ENCODE results near the gene LRTM2. TPM values are rescaled to one million over a fixed set of nuclear protein-coding genes. Genes with fewer than 3 reads are reported as not detected.
A peak's percentile ranks its signal among the peaks of the same experiment; 100 is the strongest.

The LRTM2 gene
- total and polyA plus RNA-seq, 12 donors, result 0.06 TPM; not detected in 11

GRCh38 chr12:1811948-1812291, 8.4 kb upstream of the LRTM2 start:
- WGBS, 4 donors, result 62 to 76% (median 72%) methylated on average over 6 of the region's 6 CpGs
- no peaks in the 10 kb centered on the region for H3K9me3 ChIP-seq (replicated peaks in 1 of 3)
- no peaks in the 10 kb centered on the region for H3K36me3 ChIP-seq (replicated peaks in 1 of 2)
- H3K4me1 ChIP-seq (replicated peaks in 1 of 2), result no peaks in the 10 kb centered on the region
- H3K4me3 ChIP-seq, result no peak overlapping the region
- intact Hi-C loops (cut with DNase I), result no loop called here
- H3K27ac ChIP-seq, result peak overlapping the region; percentile 20 to 88 (median 51)
- no peak for DNase-seq
- TF ChIP-seq CTCF (IDR thresholded peaks at IDR 0.05), result no peak
- no peak for TF ChIP-seq POLR2A (IDR thresholded peaks at IDR 0.05)
- H3K27me3 ChIP-seq, result no peaks in the 10 kb centered on the region

DNA sequence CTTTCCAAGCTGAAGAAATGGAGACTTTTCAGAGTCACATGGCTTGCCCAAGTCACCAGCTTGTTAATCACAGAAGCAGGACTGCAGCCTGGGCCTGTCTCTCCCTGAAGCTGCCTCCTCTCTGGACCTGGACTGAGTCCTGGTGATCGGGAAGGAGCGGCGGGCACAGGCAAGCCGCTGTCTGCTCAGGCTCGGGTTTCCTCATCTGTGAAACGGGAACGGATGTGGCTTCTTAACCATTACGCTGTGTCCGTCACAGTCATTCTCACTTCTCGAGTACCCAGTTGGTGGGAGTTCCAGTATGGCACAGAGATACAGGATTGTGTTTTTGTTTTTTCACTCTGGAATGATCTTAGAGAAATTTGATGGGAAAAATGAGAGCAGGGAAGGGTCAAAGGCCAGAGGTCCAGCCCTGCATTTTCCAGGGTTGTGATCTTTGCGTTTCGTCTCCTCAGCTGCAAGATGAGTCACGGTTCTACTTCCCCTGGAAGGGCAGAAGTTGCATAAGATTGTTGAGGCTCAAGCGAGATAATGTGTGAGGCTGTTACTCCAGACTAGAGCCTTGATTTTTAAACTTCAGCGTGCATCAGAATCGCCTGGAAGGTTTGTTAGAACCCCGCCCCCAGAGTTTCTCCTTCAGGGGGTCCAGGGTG, 7.6 kb upstream of the LRTM2 start:
- 44 to 58% (median 56%) methylated on average over 11 to 17 of the region's 17 CpGs for WGBS, 4 donors
- Histone ChIP-seq H3K27ac (peak overlapping the region in 4 of 5 donors; percentile 20 to 88 (median 64)), H3K9me3 (replicated peaks in 1 of 3) (no peaks in the 10 kb centered on the region), H3K4me3 (no peak overlapping the region), H3K27me3 (no peaks in the 10 kb centered on the region), H3K36me3 (replicated peaks in 1 of 2) (no peaks in the 10 kb centered on the region), H3K4me1 (replicated peaks in 1 of 2) (no peaks in the 10 kb centered on the region)
- intact Hi-C loops (cut with DNase I), result no loop called here
- peak in 3 of 7 donors; percentile 56 to 62 (median 60) for DNase-seq
- TF ChIP-seq CTCF (IDR thresholded peaks at IDR 0.05) (no peak), POLR2A (IDR thresholded peaks at IDR 0.05) (no peak)

DNA sequence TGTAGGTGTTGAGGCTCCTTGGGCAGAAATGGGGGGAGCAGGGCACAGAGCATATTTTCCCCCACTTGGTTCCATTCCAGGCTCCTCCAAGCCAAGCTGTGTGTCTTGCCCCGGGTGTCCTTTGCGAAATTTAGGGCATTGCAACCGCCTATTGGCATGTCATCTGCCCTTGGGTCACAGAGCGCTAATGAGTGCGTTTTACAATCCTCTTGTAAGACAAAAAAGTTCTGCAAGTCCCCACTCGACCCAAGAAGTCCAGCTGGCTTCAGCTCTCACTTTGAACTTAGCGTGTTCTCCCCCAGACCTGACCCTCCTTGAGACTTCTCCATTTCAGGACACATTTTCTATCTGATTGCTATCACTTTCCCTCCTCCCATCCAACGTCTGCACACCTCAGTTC, 6.1 kb upstream of the LRTM2 start:
- 69 to 81% (median 72%) methylated on average over 8 of the region's 8 CpGs for WGBS, 4 donors
- Histone ChIP-seq H3K4me1 (replicated peaks in 1 of 2) (no peaks in the 10 kb centered on the region), H3K27ac (no peak overlapping the region), H3K36me3 (replicated peaks in 1 of 2) (no peaks in the 10 kb centered on the region), H3K27me3 (peaks cover 1% of the 10 kb centered on the region), H3K4me3 (no peak overlapping the region), H3K9me3 (replicated peaks in 1 of 3) (no peaks in the 10 kb centered on the region)
- intact Hi-C loops (cut with DNase I), result no loop called here
- TF ChIP-seq CTCF (IDR thresholded peaks at IDR 0.05) (no peak), POLR2A (IDR thresholded peaks at IDR 0.05) (no peak)
- no peak for DNase-seq

DNA sequence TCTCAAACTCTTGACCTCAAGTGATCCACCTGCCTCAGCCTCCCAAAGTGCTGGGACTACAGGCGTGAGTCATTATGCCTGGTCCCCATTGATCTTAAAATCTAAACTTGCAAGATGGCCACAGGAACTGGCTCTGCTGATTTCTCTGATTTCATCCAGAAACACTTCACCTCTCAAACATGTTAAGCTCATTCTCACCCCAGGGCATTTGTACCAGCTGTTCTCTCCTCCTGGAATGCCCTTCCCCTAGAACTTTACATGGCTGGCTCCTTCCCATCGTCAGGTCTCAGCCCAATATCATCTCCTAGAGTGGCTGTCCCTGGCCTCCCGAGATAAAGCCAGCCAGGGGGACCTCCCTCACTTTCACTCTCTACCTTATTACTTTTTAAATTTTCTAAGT, 5.3 kb upstream of the LRTM2 start:
- H3K4me3 ChIP-seq, result no peak overlapping the region
- no peaks in the 10 kb centered on the region for H3K36me3 ChIP-seq (replicated peaks in 1 of 2)
- H3K27me3 ChIP-seq, result peaks cover 8% of the 10 kb centered on the region
- no peak overlapping the region for H3K27ac ChIP-seq
- H3K9me3 ChIP-seq (replicated peaks in 1 of 3), result no peaks in the 10 kb centered on the region
- no peak for DNase-seq
- intact Hi-C loops (cut with DNase I), result no loop called here
- no peak for TF ChIP-seq CTCF (IDR thresholded peaks at IDR 0.05)
- TF ChIP-seq POLR2A (IDR thresholded peaks at IDR 0.05), result no peak
- no peaks in the 10 kb centered on the region for H3K4me1 ChIP-seq (replicated peaks in 1 of 2)
- 70 to 80% (median 79%) methylated on average over 3 of the region's 3 CpGs for WGBS, 4 donors
